NCI-H69 (cell line): ENCODE results near the gene CCL28.
"Not testable (repeated sequence)": the region's sequence is repeated elsewhere in the genome, so short reads cannot be mapped to it uniquely, and the experiment has no call there.

ENCODE experiments used
- DNase-seq: peaks from one replicate; lab custom pipeline; 2025; lab: John Stamatoyannopoulos, UW

Gene CCL28

DNA sequence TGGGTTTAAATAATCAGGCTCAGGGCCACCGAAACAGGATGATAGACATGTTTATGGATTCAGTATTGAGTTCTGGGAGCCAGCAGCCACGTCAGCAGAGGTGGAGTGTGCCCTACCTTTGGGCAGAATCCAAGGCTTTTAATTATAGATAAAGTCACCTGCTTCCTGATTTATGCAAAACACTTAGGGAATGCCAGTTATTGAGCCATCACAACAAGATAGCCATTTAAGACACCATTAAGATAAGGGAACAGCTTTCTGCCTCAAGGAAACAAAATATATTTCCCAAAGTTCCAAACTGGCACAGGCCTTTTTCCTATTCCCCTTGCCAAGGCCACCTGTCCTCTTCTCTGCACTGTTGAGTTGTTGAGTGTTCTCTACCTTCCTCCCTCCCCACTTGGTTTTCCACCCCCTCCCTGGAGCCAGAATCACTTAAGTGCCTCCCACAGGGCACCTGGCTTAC lies 2.4 kb downstream of the CCL28 start:
- peak; percentile 75 for DNase-seq

DNA sequence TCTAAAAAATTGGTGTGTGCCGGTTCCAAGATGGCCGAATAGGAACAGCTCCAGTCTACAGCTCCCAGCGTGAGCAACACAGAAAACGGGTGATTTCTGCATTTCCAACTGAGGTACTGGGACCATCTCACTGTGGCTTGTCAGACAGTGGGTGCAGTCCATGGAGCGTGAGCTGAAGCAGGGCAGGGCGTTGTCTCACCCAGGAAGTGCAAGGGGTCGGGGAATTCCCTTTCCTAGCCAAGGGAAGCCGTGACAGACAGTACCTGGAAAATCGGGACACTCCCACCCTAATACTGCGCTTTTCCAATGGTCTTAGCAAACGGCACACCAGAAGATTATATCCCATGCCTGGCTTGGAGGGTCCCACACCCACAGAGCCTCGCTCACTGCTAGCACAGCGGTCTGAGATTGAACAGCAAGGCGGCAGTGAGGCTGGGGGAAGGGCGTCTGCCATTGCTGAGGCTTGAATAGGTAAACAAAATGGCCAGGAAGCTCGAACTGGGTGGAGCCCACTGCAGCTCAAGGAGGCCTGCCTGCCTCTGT lies 9.6 kb downstream of the CCL28 start:
- peak; percentile 21 for DNase-seq

DNA sequence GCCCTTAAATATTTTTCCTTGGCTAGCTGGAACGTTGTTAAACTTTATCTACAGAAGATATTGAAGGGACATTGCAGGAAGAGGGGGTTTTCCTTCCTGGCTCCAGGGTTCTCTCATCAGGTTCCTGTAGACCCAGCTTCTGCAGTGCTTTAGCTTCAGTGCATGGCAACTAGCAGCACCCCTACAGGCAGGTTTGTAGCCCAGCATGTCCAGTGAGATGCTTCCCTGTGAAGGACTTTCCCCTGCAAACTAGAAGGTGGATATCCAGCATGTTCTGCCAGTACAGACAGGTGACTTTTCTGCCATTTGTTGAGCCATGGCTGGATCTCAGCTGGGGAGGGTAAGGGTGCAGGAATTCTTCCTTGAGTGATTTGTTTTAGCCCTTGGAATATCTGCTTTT lies 10.4 kb downstream of the CCL28 start:
- DNase-seq, result peak; percentile 57

DNA sequence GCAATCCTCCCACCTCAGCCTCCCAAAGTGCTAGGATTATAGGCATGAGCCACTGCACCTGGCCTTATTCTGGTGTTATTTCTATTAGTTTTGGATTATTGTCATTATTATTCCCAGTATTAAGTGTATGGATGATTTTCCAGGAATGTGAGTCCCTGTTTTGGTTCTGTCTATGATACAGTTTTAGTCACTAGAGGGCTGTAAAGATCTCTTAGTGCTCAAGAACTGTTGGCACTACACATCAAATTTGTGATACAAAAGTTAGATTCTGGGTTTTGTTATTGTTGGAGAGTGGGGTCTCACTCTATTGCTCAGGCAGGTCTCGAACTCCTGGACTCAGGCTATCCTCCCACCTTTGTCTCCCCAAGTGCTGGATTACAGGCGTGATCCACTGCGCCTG lies 12.1 kb downstream of the CCL28 start:
- DNase-seq, result peak; percentile 45

DNA sequence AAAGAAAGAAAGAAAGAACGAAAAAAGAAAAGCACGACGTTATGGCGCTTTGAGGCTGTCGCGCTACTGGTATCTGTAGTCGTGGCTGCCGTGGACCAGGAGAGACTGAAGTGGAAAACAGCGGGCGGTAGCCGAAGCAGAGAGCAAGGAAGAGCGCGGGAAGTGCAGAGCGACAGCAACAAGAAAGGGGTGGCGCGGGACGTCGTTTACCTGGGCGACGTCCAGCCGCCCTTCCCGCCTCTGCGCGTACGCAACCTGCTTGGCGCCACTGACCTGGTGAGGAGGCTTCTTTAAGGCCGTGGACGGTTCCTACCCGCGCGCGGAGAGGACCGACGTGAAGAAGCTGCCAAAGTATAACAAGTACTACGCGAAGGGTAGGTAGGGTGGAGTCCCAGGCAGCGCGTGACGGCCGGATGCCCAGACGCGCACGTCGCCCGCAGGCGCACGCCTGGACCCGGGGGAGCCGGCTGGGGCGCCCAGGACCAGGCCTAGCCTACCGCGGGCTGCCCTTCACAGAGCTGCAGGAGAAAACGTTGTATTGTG lies 15.4 kb downstream of the CCL28 start:
- DNase-seq, result peak; percentile 59

DNA sequence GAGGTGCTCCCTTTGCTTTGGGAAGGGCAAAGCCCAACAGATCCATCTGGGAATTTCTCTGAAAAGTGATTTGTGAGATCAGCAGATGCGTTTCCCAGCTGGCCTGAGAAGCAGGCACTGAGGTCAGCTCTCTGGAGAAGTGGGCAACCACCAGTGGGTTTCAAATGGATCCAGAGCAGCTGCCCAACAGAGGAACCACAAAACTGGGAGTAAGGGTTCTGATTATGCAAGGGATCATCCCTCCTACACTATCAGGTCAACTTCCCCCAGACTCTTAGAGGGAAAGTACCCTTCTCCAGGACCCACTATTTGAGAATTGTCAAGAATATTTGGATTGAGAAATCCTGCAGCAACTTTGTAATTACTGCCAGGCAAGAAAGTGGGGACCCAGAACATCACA lies 21.7 kb downstream of the CCL28 start:
- no peak for DNase-seq

DNA sequence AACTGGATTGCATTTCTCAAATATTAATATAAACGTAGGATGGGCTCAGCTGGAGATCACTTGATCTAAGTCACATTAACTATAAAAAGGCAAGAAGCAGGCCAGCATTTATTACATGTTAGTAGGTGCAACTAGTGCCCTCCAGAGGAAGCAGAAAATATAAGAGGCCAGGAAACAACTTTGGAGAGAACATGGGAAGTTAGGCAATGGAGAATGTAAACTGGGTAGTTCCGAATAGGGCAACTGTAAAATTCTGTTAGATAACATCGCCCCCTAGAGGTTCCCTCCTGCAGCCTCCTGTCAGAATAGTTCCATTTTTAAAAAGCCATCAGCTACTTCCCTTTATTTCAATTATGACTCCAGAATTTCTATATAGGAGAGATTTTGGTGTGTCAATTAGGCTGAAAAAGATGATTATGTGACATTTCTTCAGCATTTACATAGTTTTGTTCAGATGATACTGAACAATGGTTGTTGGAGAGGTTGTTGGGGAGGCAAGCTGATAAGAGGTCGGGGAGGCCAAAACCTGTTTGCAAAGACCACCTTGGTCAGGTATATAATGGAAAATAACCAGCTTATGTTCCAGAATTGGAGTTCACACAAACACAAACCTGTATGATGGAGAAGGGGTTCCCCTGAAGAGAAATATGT lies 22.4 kb downstream of the CCL28 start:
- DNase-seq, result peak; percentile 88

DNA sequence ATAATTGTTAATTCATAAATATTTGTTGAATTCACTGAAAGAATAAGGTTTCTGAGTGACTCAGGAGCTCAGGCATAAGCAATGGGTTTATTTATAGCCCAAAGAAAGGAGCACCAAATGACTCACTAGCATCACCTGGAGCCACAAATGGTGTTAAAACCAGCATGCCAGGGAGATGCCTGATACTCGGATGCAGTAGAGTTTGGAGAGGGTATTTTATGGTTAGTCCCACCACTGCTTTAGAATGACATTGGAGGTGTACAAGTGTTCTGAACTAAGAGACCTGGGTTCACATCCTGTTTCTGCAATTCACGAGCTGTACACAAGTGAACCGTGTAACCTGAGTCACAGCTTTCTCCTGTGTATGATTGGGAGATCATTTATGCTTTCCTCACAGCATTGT lies 25.2 kb downstream of the CCL28 start:
- no peak for DNase-seq

DNA sequence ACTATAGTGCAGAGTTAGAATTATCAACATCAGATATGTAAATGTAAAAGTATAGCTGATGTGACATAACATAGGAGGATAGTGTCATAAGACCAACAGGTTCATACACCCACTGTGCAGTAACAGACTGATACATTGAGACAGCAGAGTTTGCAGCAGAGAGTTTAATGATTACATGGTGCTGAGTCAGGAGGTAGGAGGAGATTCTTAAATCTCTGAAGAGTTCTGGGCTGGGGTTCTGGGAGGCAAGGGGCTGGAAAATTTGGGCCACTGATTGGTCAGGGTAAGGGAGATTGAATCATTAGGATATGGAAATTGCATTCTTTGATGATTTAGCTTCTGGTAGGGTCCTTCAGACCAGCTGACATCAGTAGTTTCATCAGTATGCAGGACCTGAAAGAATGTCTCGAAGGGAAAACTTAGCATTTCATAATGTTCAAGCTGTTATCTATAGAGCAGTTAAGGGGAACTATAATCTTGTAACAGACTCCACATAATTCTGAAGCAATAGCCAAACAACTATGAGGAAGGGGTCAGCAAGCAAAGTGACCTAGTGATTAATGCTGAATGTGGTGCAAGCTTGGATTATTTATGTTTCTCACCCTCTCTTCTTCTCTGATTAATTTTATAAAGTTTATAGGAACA lies 35.6 kb downstream of the CCL28 start:
- no peak for DNase-seq

DNA sequence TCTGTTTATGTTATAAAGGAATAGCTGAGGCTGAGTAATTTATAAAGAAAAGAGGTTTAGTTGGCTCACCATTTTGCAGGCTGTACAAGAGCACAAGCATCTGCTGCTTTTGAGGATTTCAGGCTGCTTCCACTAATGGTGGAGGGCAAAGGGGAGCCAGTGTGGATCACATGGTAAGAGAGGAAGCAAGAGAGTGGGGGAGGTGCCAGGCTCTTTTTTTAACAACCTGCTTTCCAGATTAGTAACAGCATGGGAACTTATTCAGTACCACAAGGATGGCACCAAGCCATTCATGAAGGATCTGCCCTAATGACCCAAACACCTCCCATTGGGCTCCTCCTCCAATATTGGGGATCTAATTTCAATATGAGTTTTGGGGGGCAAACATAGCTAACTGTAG lies 40.4 kb downstream of the CCL28 start:
- DNase-seq, result no peak

DNA sequence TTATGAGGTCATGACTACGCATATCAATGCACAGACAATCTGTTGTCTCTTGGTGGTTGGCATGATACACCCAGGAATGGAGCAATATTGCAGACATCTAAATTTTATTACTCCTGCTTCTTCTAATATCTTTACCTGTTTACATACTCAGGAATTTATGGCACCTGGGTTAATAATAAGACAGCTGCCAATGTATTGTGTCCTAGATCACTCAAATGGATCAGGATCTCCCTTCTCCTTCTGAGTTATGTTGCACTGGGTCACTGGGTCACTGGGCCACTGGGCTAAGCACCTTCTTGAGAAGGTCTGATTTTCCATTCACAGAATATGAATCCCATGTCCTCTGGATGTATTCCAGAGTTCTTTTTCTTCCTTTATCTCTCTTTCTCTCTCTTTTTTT lies 41.8 kb downstream of the CCL28 start:
- DNase-seq, result no peak

DNA sequence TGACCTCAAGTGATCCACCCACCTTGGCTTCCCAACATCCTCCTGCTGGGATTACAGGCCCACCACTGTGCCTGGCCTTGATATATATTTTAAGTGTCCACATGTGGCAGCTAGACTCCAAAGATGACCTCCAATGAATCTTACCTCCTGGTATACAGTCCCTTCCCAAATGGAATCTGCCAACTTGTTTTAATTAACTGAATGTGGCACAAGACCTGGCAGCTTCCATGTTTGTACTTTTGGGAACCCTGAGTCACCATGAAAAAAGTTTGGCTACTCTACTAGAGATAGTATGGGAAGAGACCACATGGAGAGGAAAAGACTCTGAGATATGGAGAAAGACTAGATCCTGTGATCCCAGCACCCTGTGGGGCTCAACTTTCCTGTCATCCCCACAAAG lies 42.5 kb downstream of the CCL28 start:
- no peak for DNase-seq

DNA sequence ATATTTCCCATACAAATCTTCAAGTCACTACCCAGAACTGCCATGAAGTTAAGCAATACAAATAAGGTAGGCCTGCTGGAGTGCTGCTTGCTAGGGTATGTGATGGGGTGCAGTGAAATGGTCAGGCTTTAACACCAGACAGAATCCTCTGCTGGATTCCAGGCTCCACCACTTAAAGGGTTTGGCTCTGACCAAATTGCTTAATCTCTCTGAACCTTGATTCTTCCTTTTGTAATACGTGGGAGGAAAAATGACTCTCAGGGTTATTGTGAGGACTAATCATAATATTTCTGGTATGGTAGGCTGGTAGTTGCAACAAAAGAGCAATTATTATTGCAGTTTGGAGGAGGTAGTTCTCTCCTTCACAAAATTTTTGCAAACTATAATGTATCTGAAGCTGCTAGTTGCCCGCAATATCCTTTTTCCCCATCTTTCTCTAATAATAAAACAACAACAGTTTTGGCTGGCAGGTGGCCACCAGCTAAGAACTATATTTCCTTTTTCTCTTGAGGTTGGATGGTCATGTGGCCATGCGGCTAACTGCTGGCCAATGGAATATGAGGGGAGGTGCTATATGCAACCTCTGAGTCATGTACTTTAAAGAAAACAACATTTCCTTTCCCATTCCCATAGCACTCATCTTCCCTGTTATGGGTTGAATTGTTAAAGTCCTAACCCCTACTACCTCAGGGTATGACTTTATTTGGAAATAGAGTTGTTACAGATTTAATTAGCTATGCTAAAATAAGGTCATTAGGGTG lies 44.1 kb downstream of the CCL28 start:
- no peak for DNase-seq

DNA sequence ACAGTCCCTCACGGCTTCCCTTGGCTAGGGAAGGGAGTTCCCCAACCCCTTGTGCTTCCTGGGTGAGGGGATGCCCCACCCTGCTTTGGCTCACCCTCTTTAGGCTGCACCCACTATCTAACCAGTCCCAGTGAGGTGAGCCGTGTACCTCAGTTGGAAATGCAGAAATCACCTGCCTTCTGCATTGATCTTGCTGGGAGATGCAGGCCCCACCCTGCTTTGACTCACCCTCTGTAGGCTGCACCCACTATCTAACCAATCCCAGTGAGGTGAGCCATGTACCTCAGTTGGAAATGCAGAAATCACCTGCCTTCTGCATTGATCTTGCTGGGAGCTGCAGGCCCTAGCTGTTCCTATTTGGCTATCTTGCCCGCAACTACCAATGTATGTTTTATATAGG lies 44.7 kb downstream of the CCL28 start:
- DNase-seq, result no peak

DNA sequence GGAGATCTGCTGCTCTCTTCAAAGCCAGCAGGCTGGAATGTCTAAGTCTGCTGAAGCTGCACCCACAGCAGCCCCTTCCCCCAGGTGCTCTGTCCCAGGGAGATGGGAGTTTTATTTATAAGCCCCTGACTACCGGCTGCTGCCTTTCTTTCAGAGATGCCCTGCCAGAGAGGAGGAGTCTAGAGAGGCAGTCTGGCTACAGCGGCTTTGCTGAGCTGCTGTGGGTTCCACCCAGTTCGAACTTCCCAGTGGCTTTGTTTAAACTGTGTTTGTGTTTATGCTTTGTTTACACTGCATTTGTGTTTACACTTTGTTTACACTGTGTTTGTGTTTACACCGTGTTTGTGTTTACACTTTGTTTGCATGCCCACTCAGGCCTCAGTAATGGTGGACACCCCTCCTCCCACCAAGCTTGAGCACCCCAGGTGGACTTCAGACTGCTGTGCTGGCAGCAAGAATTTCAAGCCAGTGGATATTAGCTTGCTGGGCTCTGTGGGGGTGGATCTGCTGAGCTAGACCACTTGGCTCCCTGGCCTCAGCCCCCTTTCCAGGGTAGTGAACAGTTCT lies 45.4 kb downstream of the CCL28 start:
- DNase-seq, result not testable (repeated sequence)

DNA sequence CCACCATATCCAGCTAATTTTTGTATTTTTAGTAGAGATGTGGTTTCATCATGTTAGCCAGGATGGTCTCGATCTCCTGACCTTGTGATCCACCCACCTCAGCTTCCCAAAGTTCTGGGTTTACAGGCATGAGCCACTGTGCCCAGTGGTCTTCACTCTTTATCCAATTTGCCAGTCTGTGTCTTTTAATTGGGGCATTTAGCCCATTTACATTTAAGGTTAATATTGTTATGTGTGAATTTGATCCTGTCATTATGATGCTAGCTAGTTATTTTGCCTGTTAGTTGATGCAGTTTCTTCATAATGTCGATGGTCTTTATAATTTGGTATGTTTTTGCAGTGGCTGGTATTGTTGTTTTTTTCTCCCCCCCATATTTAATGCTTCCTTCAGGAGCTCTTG lies 47.0 kb downstream of the CCL28 start:
- not testable (repeated sequence) for DNase-seq

DNA sequence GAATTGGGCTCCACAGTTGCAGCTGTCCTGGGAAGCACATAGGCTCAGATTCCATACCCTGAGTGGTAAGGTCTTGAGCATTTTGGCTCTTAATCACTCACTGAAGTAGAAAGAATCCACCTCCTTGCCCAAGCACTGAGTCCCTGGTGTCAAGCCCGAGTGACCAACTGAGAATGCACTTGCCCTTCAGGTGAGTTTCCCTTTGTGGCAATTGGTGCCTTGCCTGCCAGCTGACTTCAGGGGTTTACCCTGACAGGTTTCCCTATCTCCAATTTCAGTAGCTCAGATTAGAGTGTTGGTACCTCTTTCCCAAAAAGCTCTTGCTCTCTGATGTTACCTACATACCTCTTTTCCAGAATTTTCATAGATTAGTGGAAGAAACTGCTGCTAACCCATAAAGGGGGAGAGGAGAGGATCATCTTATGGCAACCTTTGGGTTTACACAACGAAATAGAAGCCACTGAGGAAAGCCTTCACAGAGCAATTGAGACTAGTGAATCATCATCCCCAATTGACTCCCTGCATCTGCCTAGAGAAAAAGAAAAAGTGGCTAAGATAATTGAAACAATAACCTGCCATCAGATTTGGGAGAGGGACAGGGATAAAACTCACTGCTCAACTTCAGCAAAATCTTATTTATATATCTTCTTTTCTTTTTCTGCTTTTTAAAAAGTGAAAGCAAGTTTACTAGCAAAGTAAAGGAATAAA lies 48.6 kb downstream of the CCL28 start:
- DNase-seq, result no peak

DNA sequence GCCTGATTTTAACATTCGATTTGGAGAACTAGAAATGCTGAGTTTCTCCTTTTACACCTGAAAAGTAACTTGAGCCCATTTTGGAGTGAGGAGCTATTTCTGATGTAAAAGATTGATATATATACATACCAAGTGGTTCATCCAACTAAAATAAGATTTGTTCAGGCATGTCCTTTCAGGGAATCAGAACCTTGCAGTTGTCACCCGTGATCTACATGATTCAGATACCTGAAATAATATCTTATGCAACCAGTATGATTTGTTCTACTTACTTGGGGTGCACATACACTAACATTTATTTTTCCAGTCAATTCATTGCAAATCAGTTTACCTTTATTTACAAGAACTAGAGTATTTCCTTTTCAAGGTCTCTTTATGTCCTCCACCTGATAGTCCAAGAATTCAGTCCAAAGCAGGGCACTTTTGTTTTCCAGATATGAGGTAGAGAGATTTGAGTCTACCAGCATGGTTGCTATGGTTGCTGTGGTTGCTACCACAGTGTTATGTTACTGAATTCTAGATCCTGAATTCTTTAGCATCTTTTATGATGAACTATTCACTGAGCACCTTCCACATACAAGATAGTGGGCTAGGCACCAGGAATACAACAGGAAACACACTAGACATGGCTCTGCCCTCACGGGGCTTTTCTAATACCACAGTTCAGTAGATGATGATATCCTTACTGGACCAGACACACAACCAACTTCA lies 49.3 kb downstream of the CCL28 start:
- DNase-seq, result no peak

DNA sequence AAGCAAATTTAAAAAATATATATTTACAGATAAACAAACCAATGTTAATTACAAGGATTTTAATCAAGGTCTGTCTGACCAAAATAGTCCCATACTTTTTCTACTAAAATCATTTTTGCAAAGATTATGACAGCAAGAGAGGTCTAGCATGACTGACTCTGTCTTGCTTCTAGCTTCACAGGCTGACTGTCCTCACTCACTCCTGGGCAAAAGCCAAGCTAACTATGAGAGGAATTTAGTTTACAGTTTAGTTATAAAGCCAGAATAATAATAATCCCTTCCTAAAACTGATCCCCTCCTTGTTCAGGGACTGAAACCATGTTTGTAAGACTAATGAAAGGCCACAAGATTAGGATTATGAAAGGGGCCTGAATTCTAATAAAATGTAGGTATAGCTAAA lies 53.5 kb downstream of the CCL28 start:
- DNase-seq, result no peak

DNA sequence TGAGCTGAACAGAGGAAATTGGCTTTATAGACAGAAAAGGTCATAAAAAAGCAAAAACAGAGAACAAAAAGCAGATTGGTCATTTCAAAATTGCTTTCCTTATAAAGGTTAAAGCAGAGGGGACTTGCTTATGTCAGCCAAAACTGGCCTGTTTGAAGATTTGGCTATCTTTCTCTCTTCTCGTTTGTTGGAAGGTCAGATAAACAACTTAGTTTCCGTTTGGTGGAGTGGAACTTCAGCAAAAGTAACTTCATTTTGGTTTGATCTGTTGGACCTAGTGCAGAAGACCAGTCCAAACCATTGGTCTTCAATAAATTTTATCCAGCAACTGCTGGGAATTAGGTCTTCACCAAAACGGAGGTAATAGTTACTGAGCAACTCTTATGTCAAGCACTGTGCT lies 53.9 kb downstream of the CCL28 start:
- no peak for DNase-seq

DNA sequence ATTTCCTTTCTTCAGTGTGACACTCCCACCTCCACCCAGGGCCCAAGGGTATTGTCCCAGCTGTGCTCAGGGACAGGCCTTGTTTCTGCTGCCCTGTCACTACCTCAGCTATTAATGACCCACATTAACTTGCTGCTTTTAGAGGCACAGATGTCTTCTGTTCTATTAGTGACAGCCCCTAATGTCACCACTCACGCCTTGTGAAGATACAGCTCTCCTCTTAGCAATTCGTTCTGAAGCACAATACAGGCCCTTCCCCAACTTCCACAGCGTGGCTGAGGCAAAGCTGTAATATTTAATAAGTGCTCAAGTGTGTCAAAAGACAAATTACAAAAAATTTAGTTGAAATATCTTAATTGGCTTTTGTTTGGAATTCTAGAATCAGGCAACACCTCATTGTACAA lies 54.3 kb downstream of the CCL28 start:
- DNase-seq, result no peak
